Lung (tissue), 12 donors: ENCODE measurements around the gene MYO10. TPM values are rescaled to one million over a fixed set of nuclear protein-coding genes. Genes with fewer than 3 reads are reported as not detected.

Experiments used
- ATAC-seq: fragments of 200-7000 bp; cut with Tn5 transposase; one replicate; pipeline ENCODE4 v1.9.1; 2020; ENCODE audit warnings: moderate number of reproducible peaks; ENCODE audit not compliant: insufficient read depth, low FRiP score
- DNase-seq, 3 donors: peaks; one replicate each; pipeline ENCODE4 v3.0.0-alpha.2; 2013 to 2017
- H3K27ac ChIP-seq, 2 donors: one replicate each; pipeline ENCODE4 v1.5.1; 2013; ENCODE audit warnings: mild to moderate bottlenecking in 2 of 2, moderate library complexity in 2 of 2, control low read depth in 1 of 2, inconsistent platforms in 1 of 2, low read depth in 1 of 2, low read length in 1 of 2
- H3K27me3 ChIP-seq, 3 donors: one replicate each; pipeline ENCODE4 v1.5.1; 2013; ENCODE audit warnings: low read length in 2 of 3; ENCODE audit not compliant: control insufficient read depth in 3 of 3, insufficient read depth in 3 of 3
- H3K36me3 ChIP-seq, 4 donors: one replicate each; pipeline ENCODE4 v1.5.1; 2013; ENCODE audit warnings: low read length in 4 of 4, mild to moderate bottlenecking in 1 of 4, moderate library complexity in 1 of 4; ENCODE audit not compliant: control insufficient read depth in 4 of 4, insufficient read depth in 4 of 4
- H3K4me1 ChIP-seq, 5 donors: one replicate each; pipeline ENCODE4 v1.5.1; 2013; ENCODE audit warnings: low read length in 5 of 5, mild to moderate bottlenecking in 2 of 5, moderate library complexity in 1 of 5; ENCODE audit not compliant: control insufficient read depth in 5 of 5, insufficient read depth in 5 of 5
- H3K4me3 ChIP-seq: one replicate; pipeline ENCODE4 v1.5.1; 2013; ENCODE audit warnings: mild to moderate bottlenecking, control low read depth, moderate library complexity
- H3K9ac ChIP-seq, 2 donors: one replicate each; pipeline ENCODE4 v1.5.1; 2013; ENCODE audit warnings: low read length in 2 of 2, control low read depth in 1 of 2; ENCODE audit not compliant: insufficient read depth in 1 of 2
- H3K9me3 ChIP-seq, 4 donors: one replicate each; pipeline ENCODE4 v1.5.1; 2013; ENCODE audit warnings: low read length in 3 of 4, mild to moderate bottlenecking in 1 of 4, moderate library complexity in 1 of 4; ENCODE audit not compliant: control insufficient read depth in 4 of 4, insufficient read depth in 3 of 4
- CTCF ChIP-seq: IDR thresholded peaks from 2 replicates; pipeline ENCODE4 v1.5.1; 2012; ENCODE audit warnings: mild to moderate bottlenecking; ENCODE audit errors: control extremely low read depth, extremely low read depth
- WGBS, 2 donors: extraction: QIAGEN DNeasy Blood & Tissue Kit; methylation state at CpG; one replicate each; pipeline ENCODE4 v1.1.7; 2013; 5-methylcytosine and 5-hydroxymethylcytosine counted together
- polyA plus RNA-seq, 2 donors: library from polyadenylated mRNA; stranded (reverse); fragments of 200-250 nt; gene quantifications; one replicate each; pipeline ENCODE4 v1.2.1, GENCODE V29; 2013
- total RNA-seq, 2 donors: library from RNA; depleted of rRNA in 1 of 2; stranded (reverse); fragments of >200 nt in 1 of 2; gene quantifications; one replicate each; pipeline ENCODE4 v1.2.1, GENCODE V29; 2014 to 2021
- donor health status: control.
- donor health status: control.
- donor health status: Bipolar disorder and iron deficiency.
- donor health status: healthy.
- donor health status: DM: yes; HTN: yes; CAD: no.

MYO10 gene
- total and polyA plus RNA-seq, 4 donors = 10.6 to 71.5 (median 28.2) TPM

- Histone ChIP-seq H3K36me3 (no peaks in the 10 kb centered on the region), H3K27ac (no peak overlapping the region), H3K9ac (no peak overlapping the region), H3K27me3 (no peaks in the 10 kb centered on the region), H3K9me3 (no peaks in the 10 kb centered on the region), H3K4me3 (no peak overlapping the region), H3K4me1 (no peaks in the 10 kb centered on the region)
- no peak for TF ChIP-seq CTCF
- WGBS, 2 donors = 93 to 94% methylated on average over 13 of the region's 13 CpGs
- DNase-seq (peak in 1 of 3 donors; percentile 14), ATAC-seq (no peak)
Observed at GRCh38 chr5:16957304-16958196, 21.5 kb upstream of the MYO10 start.

GRCh38 chr5:16953729-16954128 is 17.6 kb upstream of the MYO10 start:
- TF ChIP-seq CTCF = no peak
- H3K27me3 ChIP-seq = no peaks in the 10 kb centered on the region
- ATAC-seq (no peak), DNase-seq (no peak)
- no peaks in the 10 kb centered on the region for H3K9me3 ChIP-seq
- WGBS, 2 donors = 82 to 87% methylated on average over 9 of the region's 9 CpGs
- no peak overlapping the region for H3K27ac ChIP-seq
- no peaks in the 10 kb centered on the region for H3K36me3 ChIP-seq
- no peak overlapping the region for H3K9ac ChIP-seq
- H3K4me3 ChIP-seq = no peak overlapping the region
- no peaks in the 10 kb centered on the region for H3K4me1 ChIP-seq

- WGBS, 2 donors = 92 to 94% methylated on average over 6 of the region's 6 CpGs
- H3K9me3 ChIP-seq = no peaks in the 10 kb centered on the region
- DNase-seq (no peak), ATAC-seq (no peak)
- H3K36me3 ChIP-seq = no peaks in the 10 kb centered on the region
- no peak overlapping the region for H3K27ac ChIP-seq
- no peak overlapping the region for H3K9ac ChIP-seq
- TF ChIP-seq CTCF = no peak
- no peaks in the 10 kb centered on the region for H3K27me3 ChIP-seq
- no peak overlapping the region for H3K4me3 ChIP-seq
- H3K4me1 ChIP-seq = no peaks in the 10 kb centered on the region
Observed at GRCh38 chr5:16952968-16953671, 17.0 kb upstream of the MYO10 start.
